Measurements from ENCODE around the gene C10orf95. TPM values are rescaled to one million over a fixed set of nuclear protein-coding genes. Genes with fewer than 3 reads are reported as not detected.
A peak's percentile ranks its signal among the peaks of the same experiment; 100 is the strongest.
"Not testable (repeated sequence)": the region's sequence is repeated elsewhere in the genome, so short reads cannot be mapped to it uniquely, and the experiment has no call there.

C10orf95 gene
- total RNA-seq, 4 donors from 2014 or later = 1.4 TPM; not detected in 3

GRCh38 chr10:102460836-102461186, 9.5 kb upstream of the C10orf95 start:
- WGBS, 2 donors = 26 to 36% methylated on average over 8 of the region's 8 CpGs
- H3K27me3 ChIP-seq = no peaks in the 10 kb centered on the region
- H3K4me3 ChIP-seq = peak overlapping the region; percentile 46 to 94 (median 61)
- peaks cover 0 to 6% (median 0%) of the 10 kb centered on the region in 3 donors for H3K36me3 ChIP-seq
- H3K27ac ChIP-seq = peak overlapping the region in 2 of 4 donors; percentile 54 to 74
- peaks cover 0 to 28% (median 12%) of the 10 kb centered on the region in 4 donors for H3K4me1 ChIP-seq
- no peaks in the 10 kb centered on the region for H3K9me3 ChIP-seq
- TF ChIP-seq CTCF (IDR thresholded peaks at IDR 0.05) (no peak), EP300 (IDR thresholded peaks at IDR 0.05) (no peak)
- DNase-seq (ENCODE audit: low spot score in 2 of 2) = no peak

- Histone ChIP-seq H3K27me3 (no peaks in the 10 kb centered on the region), H3K36me3 (peaks cover 0 to 6% (median 0%) of the 10 kb centered on the region in 3 donors), H3K4me1 (peaks cover 0 to 28% (median 12%) of the 10 kb centered on the region in 4 donors), H3K4me3 (no peak overlapping the region), H3K27ac (no peak overlapping the region), H3K9me3 (no peaks in the 10 kb centered on the region)
- TF ChIP-seq EP300 (IDR thresholded peaks at IDR 0.05) (no peak), CTCF (IDR thresholded peaks at IDR 0.05) (no peak), POLR2A (IDR thresholded peaks at IDR 0.05) (no peak)
- no peak for DNase-seq (ENCODE audit: low spot score in 2 of 2)
- 67 to 74% methylated on average over 4 of the region's 4 CpGs for WGBS, 2 donors
Measured at GRCh38 chr10:102458656-102459055, 7.3 kb upstream of the C10orf95 start.

GRCh38 chr10:102457591-102458150, 6.3 kb upstream of the C10orf95 start:
- no peaks in the 10 kb centered on the region for H3K9me3 ChIP-seq
- no peaks in the 10 kb centered on the region for H3K27me3 ChIP-seq
- no peak overlapping the region for H3K4me3 ChIP-seq
- WGBS, 2 donors = 84 to 86% methylated on average over 9 of the region's 9 CpGs
- H3K4me1 ChIP-seq = peaks cover 0 to 27% (median 12%) of the 10 kb centered on the region in 4 donors
- no peak overlapping the region for H3K27ac ChIP-seq
- H3K36me3 ChIP-seq = peaks cover 0 to 6% (median 0%) of the 10 kb centered on the region in 3 donors
- TF ChIP-seq EP300 (IDR thresholded peaks at IDR 0.05) = no peak
- TF ChIP-seq POLR2A (IDR thresholded peaks at IDR 0.05) = no peak
- TF ChIP-seq CTCF (IDR thresholded peaks at IDR 0.05) = no peak
- DNase-seq (ENCODE audit: low spot score in 2 of 2) = no peak

GRCh38 chr10:102455893-102456471, 4.6 kb upstream of the C10orf95 start:
- 79 to 84% methylated on average over 7 of the region's 7 CpGs for WGBS, 2 donors
- Histone ChIP-seq H3K27ac (no peak overlapping the region), H3K9me3 (no peaks in the 10 kb centered on the region), H3K36me3 (peaks cover 0 to 6% (median 0%) of the 10 kb centered on the region in 3 donors), H3K4me3 (no peak overlapping the region), H3K27me3 (no peaks in the 10 kb centered on the region), H3K4me1 (peaks cover 0 to 23% (median 7%) of the 10 kb centered on the region in 4 donors)
- DNase-seq (ENCODE audit: low spot score in 2 of 2) = no peak
- TF ChIP-seq EP300 (IDR thresholded peaks at IDR 0.05) = no peak
- TF ChIP-seq POLR2A (IDR thresholded peaks at IDR 0.05) = no peak
- no peak for TF ChIP-seq CTCF (IDR thresholded peaks at IDR 0.05)

- not testable (repeated sequence) for DNase-seq (ENCODE audit: low spot score in 2 of 2); H3K27ac ChIP-seq; H3K27me3 ChIP-seq; H3K9me3 ChIP-seq; H3K36me3 ChIP-seq; H3K4me3 ChIP-seq
- WGBS, 2 donors = 58 to 75% methylated on average over 13 of the region's 13 CpGs
- peaks cover 0 to 19% (median 5%) of the 10 kb centered on the region in 4 donors for H3K4me1 ChIP-seq
Measured at GRCh38 chr10:102454662-102455487, 3.5 kb upstream of the C10orf95 start.
